Cardiac atrium fibroblast (primary cell): ENCODE measurements around the gene SPHK2. TPM values are rescaled to one million over a fixed set of nuclear protein-coding genes. Genes with fewer than 3 reads are reported as not detected.

Experiments
- total RNA-seq: library from RNA; depleted of rRNA; stranded (reverse); fragments of >200 nt; gene quantifications from 2 replicates; pipeline ENCODE4 v1.2.3, GENCODE V29; 2015

The SPHK2 gene
- total RNA-seq = 8.3 and 13.4 TPM in 2 replicates

DNA sequence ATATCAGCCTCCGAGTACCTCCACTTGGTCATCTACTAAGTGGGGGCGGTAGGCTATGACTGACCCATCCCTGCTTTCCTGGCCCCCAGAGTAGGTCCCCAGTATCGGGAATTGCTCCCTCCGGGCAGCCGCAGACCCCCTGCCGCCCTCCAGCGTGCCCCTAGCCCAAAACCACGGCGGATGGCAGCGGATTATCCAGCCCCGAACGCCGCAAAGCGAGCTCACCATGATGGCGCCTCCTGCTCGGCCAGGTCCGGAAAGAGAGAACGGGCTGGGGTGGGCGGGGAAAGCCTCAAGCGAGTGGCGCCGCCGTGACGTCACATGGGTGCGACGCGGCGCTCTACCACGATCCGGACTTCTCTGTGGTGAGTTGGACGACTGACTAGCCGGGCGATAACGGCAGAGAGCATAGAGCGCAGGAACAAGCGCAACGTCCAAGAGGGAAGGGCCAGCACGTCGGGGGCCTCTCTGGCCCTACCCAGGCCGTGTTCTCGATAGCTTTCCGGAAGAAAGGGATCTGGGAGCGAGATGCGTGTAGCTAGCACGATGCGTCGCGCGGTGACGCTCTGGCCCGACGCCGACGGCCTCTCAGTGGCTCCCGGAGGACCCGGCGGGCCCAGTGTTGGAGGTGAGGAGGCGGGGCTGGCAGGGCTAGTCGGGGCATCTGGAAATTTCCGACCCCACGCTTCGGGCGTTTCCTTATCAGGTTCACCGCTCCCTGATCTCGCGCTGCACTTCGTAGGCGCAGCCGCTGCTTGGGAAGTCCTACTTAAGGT, at the start of gene SPHK2, which contains the start of gene RPL18:
TSS of gene SPHK2 (plus strand) at position 591 of the 776 bp plus-strand sequence. CDS start 1,009 bp downstream, outside the sequence.
TSS of gene RPL18 (minus strand) at position 263 of the 776 bp plus-strand sequence. CDS start at position 228, 35 bp downstream.

DNA sequence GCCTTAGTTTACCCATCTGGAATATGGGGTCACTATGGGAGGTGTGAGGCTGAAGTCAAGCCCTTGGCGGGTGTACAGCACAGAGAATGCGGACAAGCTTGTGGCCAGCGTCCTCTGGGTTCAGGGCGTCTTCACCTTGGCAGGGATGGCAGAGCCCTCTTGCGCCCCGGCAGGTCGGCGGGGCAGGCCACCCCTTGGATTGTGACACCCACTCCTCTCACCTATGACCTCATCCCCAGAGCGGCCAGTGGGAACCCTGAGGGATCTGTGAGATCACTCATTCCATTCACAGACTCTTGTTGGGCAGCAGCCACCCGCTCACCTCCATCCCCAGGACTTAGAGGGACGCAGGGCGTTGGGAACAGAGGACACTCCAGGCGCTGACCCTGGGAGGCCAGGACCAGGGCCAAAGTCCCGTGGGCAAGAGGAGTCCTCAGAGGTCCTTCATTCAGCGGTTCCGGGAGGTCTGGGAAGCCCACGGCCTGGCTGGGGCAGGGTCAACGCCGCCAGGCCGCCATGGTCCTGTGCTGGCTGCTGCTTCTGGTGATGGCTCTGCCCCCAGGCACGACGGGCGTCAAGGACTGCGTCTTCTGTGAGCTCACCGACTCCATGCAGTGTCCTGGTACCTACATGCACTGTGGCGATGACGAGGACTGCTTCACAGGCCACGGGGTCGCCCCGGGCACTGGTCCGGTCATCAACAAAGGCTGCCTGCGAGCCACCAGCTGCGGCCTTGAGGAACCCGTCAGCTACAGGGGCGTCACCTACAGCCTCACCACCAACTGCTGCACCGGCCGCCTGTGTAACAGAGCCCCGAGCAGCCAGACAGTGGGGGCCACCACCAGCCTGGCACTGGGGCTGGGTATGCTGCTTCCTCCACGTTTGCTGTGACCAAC, 12.6 kb upstream of the SPHK2 start, which contains the start of gene SPACA4:
TSS of gene SPACA4 (plus strand) at position 280 of the 896 bp plus-strand sequence. CDS start at position 517, 237 bp downstream.

GRCh38 chr19:48614436-48615230, 4.7 kb upstream of the SPHK2 start, which contains the start of gene FAM83E:
FAM83E (minus strand) TSS chr19:48615076; CDS start chr19:48613372, 1,704 bp downstream.

GRCh38 chr19:48636859-48637448, 17.6 kb downstream of the SPHK2 start, which contains the start of gene DBP:
DBP (minus strand) TSS chr19:48637379; CDS start chr19:48636994, 385 bp downstream.

DNA sequence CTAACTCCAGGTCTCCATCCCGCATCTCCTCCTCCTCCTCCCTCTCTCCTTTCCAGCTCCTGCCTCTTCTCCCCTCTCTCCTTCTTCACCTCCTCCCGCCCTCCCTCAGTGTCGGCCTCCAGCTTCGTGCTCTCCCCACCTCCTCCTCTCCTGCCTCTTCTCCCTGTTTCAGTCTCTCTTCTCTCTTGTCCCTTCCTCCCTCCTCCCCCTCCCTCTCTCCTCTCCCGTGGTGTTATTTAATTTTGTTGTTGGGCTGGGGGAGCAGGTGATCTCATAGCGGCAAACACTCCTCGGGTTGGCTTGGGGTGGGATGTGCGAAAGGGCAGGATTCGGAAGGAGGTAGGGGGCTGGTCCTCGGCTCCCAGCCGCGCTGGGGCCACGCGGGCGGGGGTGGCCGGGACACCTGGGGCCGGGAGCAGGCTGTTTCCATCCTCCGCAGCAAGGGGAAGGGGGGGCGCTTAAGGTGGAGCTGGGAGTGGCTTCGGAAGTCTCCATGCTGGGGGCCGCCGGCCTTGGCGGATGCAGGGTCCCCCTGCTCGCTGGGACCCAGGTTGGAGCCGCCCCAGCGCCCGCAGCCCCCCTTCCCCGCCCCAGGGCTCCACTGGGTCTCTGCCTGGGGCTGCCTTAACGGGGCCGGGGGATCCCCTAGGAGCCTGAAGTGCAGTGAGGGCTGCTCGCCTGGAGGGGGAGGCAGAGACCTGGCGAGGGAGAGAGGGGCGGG, 26.9 kb downstream of the SPHK2 start, which contains the start of gene CA11:
TSS of gene CA11 (minus strand) at position 187 of the 721 bp plus-strand sequence. CDS start 555 bp downstream, outside the sequence.

GRCh38 chr19:48672994-48673393, 53.7 kb downstream of the SPHK2 start, which contains the start of gene NTN5:
NTN5 (minus strand) TSS chr19:48673017; CDS start chr19:48670986, 2,031 bp downstream.

Other genes starting within 250 kb of the SPHK2 start
- gene KDELR1, start 228.0 kb upstream of the SPHK2 start, total RNA-seq = 219 and 256 TPM in 2 replicates
- 1.1 and 1.3 TPM in 2 replicates for gene GRIN2D, start 225.8 kb upstream of the SPHK2 start, total RNA-seq
- gene GRWD1, start 173.5 kb upstream of the SPHK2 start, total RNA-seq = 41.5 and 42.6 TPM in 2 replicates
- gene KCNJ14, start 163.9 kb upstream of the SPHK2 start, total RNA-seq = 0.36 and 0.49 TPM in 2 replicates
- gene CYTH2, start 150.1 kb upstream of the SPHK2 start, total RNA-seq = 30.6 and 35.6 TPM in 2 replicates
- 0.49 TPM in 1 of 2 replicates, not detected in the other for gene LMTK3, start 107.7 kb upstream of the SPHK2 start, total RNA-seq
- gene SULT2B1, start 67.3 kb upstream of the SPHK2 start, total RNA-seq = not detected in 2 replicates
- gene SPACA4, start 12.8 kb upstream of the SPHK2 start, total RNA-seq = not detected in 2 replicates
- gene FAM83E, start 4.4 kb upstream of the SPHK2 start, total RNA-seq = 0.32 TPM in 1 of 2 replicates, not detected in the other
- 2,406 and 2,632 TPM in 2 replicates for gene RPL18, start 328 bp upstream of the SPHK2 start, total RNA-seq
- gene DBP, start 17.9 kb downstream of the SPHK2 start, total RNA-seq = 1.3 and 3.6 TPM in 2 replicates
- gene CA11, start 26.7 kb downstream of the SPHK2 start, total RNA-seq = 1.1 and 3.2 TPM in 2 replicates
- not detected in 2 replicates for gene NTN5, start 53.5 kb downstream of the SPHK2 start, total RNA-seq
- gene FUT2, start 76.5 kb downstream of the SPHK2 start, total RNA-seq = not detected in 2 replicates
- 0.32 and 0.72 TPM in 2 replicates for gene MAMSTR, start 100.2 kb downstream of the SPHK2 start, total RNA-seq
- 2.2 and 3.4 TPM in 2 replicates for gene RASIP1, start 121.1 kb downstream of the SPHK2 start, total RNA-seq
- gene IZUMO1, start 127.4 kb downstream of the SPHK2 start, total RNA-seq = not detected in 2 replicates
- 0.32 and 1.1 TPM in 2 replicates for gene FUT1, start 133.1 kb downstream of the SPHK2 start, total RNA-seq
- gene FGF21, start 136.0 kb downstream of the SPHK2 start, total RNA-seq = not detected in 2 replicates
- gene BCAT2, start 191.5 kb downstream of the SPHK2 start, total RNA-seq = 50.5 and 82.1 TPM in 2 replicates
- gene HSD17B14, start 217.0 kb downstream of the SPHK2 start, total RNA-seq = 0.49 and 1.8 TPM in 2 replicates
- 9.7 and 28.4 TPM in 2 replicates for gene PLEKHA4, start 249.1 kb downstream of the SPHK2 start, total RNA-seq